Nephron progenitor cell (in vitro differentiated cells): Measurements from ENCODE around the gene TUBD1.
"Not testable (repeated sequence)": the region's sequence is repeated elsewhere in the genome, so short reads cannot be mapped to it uniquely, and the experiment has no call there.

ENCODE experiments used
- DNase-seq: peaks from one replicate; pipeline ENCODE4 v3.0.0; 2021
- H3K27ac Mint-ChIP-seq: 2 replicates; pipeline ENCODE4 v1.8.0; 2021; ENCODE audit warnings: mild to moderate bottlenecking, moderate library complexity, mixed read lengths
- H3K27me3 Mint-ChIP-seq: 2 replicates; pipeline ENCODE4 v1.8.0; 2021; ENCODE audit warnings: mild to moderate bottlenecking, low read depth, mixed read lengths; ENCODE audit not compliant: poor library complexity
- H3K36me3 Mint-ChIP-seq: 2 replicates; pipeline ENCODE4 v1.8.0; 2021; ENCODE audit warnings: low read depth, mixed read lengths
- H3K4me1 Mint-ChIP-seq: 2 replicates; pipeline ENCODE4 v1.8.0; 2021; ENCODE audit warnings: mixed read lengths
- H3K4me3 Mint-ChIP-seq: 2 replicates; pipeline ENCODE4 v1.8.0; 2021; ENCODE audit warnings: mild to moderate bottlenecking, moderate library complexity, mixed read lengths
- H3K9me3 Mint-ChIP-seq: 2 replicates; pipeline ENCODE4 v1.8.0; 2021; ENCODE audit warnings: mild to moderate bottlenecking, moderate library complexity, mixed read lengths
- CTCF ChIP-seq: fragments of 200-600 bp; sonication (generic); IDR thresholded peaks from 2 replicates; pipeline ENCODE4 v1.5.0; 2021; ENCODE audit warnings: antibody characterized with exemption

Gene TUBD1

GRCh38 chr17:59892924-59893675 lies at the start of gene TUBD1, which contains the start of gene RPS6KB1:
Gene TUBD1, minus strand, starts transcription at chr17:59892943. Its CDS starts 1,941 bp downstream, at chr17:59891002.
Gene RPS6KB1, plus strand, starts transcription at chr17:59893121. Its CDS starts 64 bp downstream, at chr17:59893185.
- Mint-ChIP-seq H3K27me3 (no peaks in the 10 kb centered on the region), H3K4me3 (peak within 1 kb of the TSS; percentile 97), H3K9me3 (no peaks in the 10 kb centered on the region), H3K36me3 (peaks cover 19% of the 10 kb centered on the region), H3K27ac (peak within 1 kb of the TSS; percentile 97), H3K4me1 (peaks cover 33% of the 10 kb centered on the region)
- no peak for TF ChIP-seq CTCF
- DNase-seq = peak; percentile 95

GRCh38 chr17:59941131-59941530 lies 48.4 kb upstream of the TUBD1 start:
- H3K27ac Mint-ChIP-seq = no peak overlapping the region
- H3K4me3 Mint-ChIP-seq = no peak overlapping the region
- H3K27me3 Mint-ChIP-seq = no peaks in the 10 kb centered on the region
- no peak for TF ChIP-seq CTCF
- peaks cover 45% of the 10 kb centered on the region for H3K36me3 Mint-ChIP-seq
- no peaks in the 10 kb centered on the region for H3K9me3 Mint-ChIP-seq
- no peak for DNase-seq
- H3K4me1 Mint-ChIP-seq = no peaks in the 10 kb centered on the region

- H3K4me1 Mint-ChIP-seq, H3K27me3 Mint-ChIP-seq, DNase-seq, H3K27ac Mint-ChIP-seq, H3K9me3 Mint-ChIP-seq, H3K4me3 Mint-ChIP-seq: not testable (repeated sequence)
- H3K36me3 Mint-ChIP-seq = peaks cover 46% of the 10 kb centered on the region
Observed at GRCh38 chr17:59940697-59941096, 48.0 kb upstream of the TUBD1 start.

- DNase-seq, H3K4me1 Mint-ChIP-seq, H3K4me3 Mint-ChIP-seq, H3K9me3 Mint-ChIP-seq, H3K27ac Mint-ChIP-seq, H3K27me3 Mint-ChIP-seq: not testable (repeated sequence)
- H3K36me3 Mint-ChIP-seq = peaks cover 54% of the 10 kb centered on the region
Observed at GRCh38 chr17:59933317-59933716, 40.6 kb upstream of the TUBD1 start.

GRCh38 chr17:59930768-59931167 lies 38.0 kb upstream of the TUBD1 start:
- not testable (repeated sequence) for H3K27me3 Mint-ChIP-seq, H3K9me3 Mint-ChIP-seq, H3K27ac Mint-ChIP-seq, H3K4me3 Mint-ChIP-seq, DNase-seq, H3K4me1 Mint-ChIP-seq
- H3K36me3 Mint-ChIP-seq = peaks cover 53% of the 10 kb centered on the region

- H3K4me3 Mint-ChIP-seq = not testable (repeated sequence)
Observed at GRCh38 chr17:59930121-59930520, 37.4 kb upstream of the TUBD1 start.

GRCh38 chr17:59920637-59921036 lies 27.9 kb upstream of the TUBD1 start:
- not testable (repeated sequence) for H3K4me1 Mint-ChIP-seq, H3K9me3 Mint-ChIP-seq, H3K4me3 Mint-ChIP-seq, H3K27me3 Mint-ChIP-seq, H3K27ac Mint-ChIP-seq, DNase-seq
- H3K36me3 Mint-ChIP-seq = peaks cover 52% of the 10 kb centered on the region

More at GRCh38 chr17:59930121-59930520, 37.4 kb upstream of the TUBD1 start:
- H3K27ac Mint-ChIP-seq = peak overlapping the region; percentile 32
- not testable (repeated sequence) for H3K4me1 Mint-ChIP-seq, H3K9me3 Mint-ChIP-seq, DNase-seq, H3K27me3 Mint-ChIP-seq
- H3K36me3 Mint-ChIP-seq = peaks cover 49% of the 10 kb centered on the region

- no peak for DNase-seq
- Mint-ChIP-seq H3K27ac (no peak overlapping the region), H3K36me3 (peaks cover 46% of the 10 kb centered on the region), H3K9me3 (no peaks in the 10 kb centered on the region), H3K27me3 (no peaks in the 10 kb centered on the region), H3K4me3 (no peak overlapping the region), H3K4me1 (no peaks in the 10 kb centered on the region)
- no peak for TF ChIP-seq CTCF
Observed at GRCh38 chr17:59916446-59916845, 23.7 kb upstream of the TUBD1 start.
